GM04503 (cell line): ENCODE results near the gene COL13A1.
A peak's percentile ranks its signal among the peaks of the same experiment; 100 is the strongest.

Experiments used
- DNase-seq: peaks from one replicate; pipeline ENCODE4 v3.0.0-alpha.2; 2012; ENCODE audit warnings: low read depth

Gene COL13A1

GRCh38 chr10:69867699-69868558 lies 66.2 kb downstream of the COL13A1 start:
- no peak for DNase-seq

GRCh38 chr10:69868821-69869220 lies 67.1 kb downstream of the COL13A1 start:
- DNase-seq: no peak

- peak; percentile 79 for DNase-seq
Measured at GRCh38 chr10:69869291-69869961, 67.7 kb downstream of the COL13A1 start.

GRCh38 chr10:69870591-69870990 lies 68.9 kb downstream of the COL13A1 start:
- DNase-seq: no peak

- DNase-seq: no peak
Measured at GRCh38 chr10:69871074-69871473, 69.4 kb downstream of the COL13A1 start.

GRCh38 chr10:69872323-69872722 lies 70.6 kb downstream of the COL13A1 start:
- DNase-seq: no peak

GRCh38 chr10:69873135-69873639 lies 71.5 kb downstream of the COL13A1 start:
- no peak for DNase-seq

- peak; percentile 54 for DNase-seq
Measured at GRCh38 chr10:69874449-69874848, 72.7 kb downstream of the COL13A1 start.

- no peak for DNase-seq
Measured at GRCh38 chr10:69875856-69876255, 74.2 kb downstream of the COL13A1 start.

- no peak for DNase-seq
Measured at GRCh38 chr10:69876286-69876685, 74.6 kb downstream of the COL13A1 start.

- no peak for DNase-seq
Measured at GRCh38 chr10:69876931-69877330, 75.2 kb downstream of the COL13A1 start.

GRCh38 chr10:69878038-69878437 lies 76.3 kb downstream of the COL13A1 start:
- no peak for DNase-seq

GRCh38 chr10:69878951-69879350 lies 77.2 kb downstream of the COL13A1 start:
- DNase-seq: no peak

GRCh38 chr10:69879634-69880257 lies 78.0 kb downstream of the COL13A1 start:
- no peak for DNase-seq

GRCh38 chr10:69880301-69881081 lies 78.8 kb downstream of the COL13A1 start:
- no peak for DNase-seq

- DNase-seq: no peak
Measured at GRCh38 chr10:69881202-69881601, 79.5 kb downstream of the COL13A1 start.

- no peak for DNase-seq
Measured at GRCh38 chr10:69883310-69884023, 81.8 kb downstream of the COL13A1 start.

- peak; percentile 61 for DNase-seq
Measured at GRCh38 chr10:69884024-69884367, 82.3 kb downstream of the COL13A1 start.

- DNase-seq: no peak
Measured at GRCh38 chr10:69884686-69885085, 83.0 kb downstream of the COL13A1 start.

GRCh38 chr10:69885379-69886013 lies 83.8 kb downstream of the COL13A1 start:
- no peak for DNase-seq
